HG02884 (cell line): ENCODE data around the gene ICE2.
A peak's percentile ranks its signal among the peaks of the same experiment; 100 is the strongest.

Experiments
- ATAC-seq: cut with Tn5 transposase; IDR thresholded peaks from one replicate; pipeline ENCODE4 v1.9.1; 2021; ENCODE audit warnings: mild to moderate bottlenecking, moderate library complexity; ENCODE audit not compliant: unreplicated experiment

Gene ICE2

GRCh38 chr15:60478566-60479360 lies at the start of gene ICE2:
ICE2 (minus strand) TSS chr15:60479142; CDS start chr15:60477977, 1,165 bp downstream.
- ATAC-seq = peak; percentile 85

- no peak for ATAC-seq
Measured at GRCh38 chr15:60528530-60528929, 49.6 kb upstream of the ICE2 start.

GRCh38 chr15:60527456-60527855 lies 48.5 kb upstream of the ICE2 start:
- ATAC-seq = no peak

GRCh38 chr15:60526127-60526616 lies 47.2 kb upstream of the ICE2 start:
- ATAC-seq = no peak

GRCh38 chr15:60525341-60526039 lies 46.5 kb upstream of the ICE2 start:
- no peak for ATAC-seq

- ATAC-seq = no peak
Measured at GRCh38 chr15:60523056-60523455, 44.1 kb upstream of the ICE2 start.

GRCh38 chr15:60520825-60521368 lies 42.0 kb upstream of the ICE2 start:
- ATAC-seq = no peak

- peak; percentile 68 for ATAC-seq
Measured at GRCh38 chr15:60520013-60520824, 41.3 kb upstream of the ICE2 start.

- no peak for ATAC-seq
Measured at GRCh38 chr15:60519218-60519617, 40.3 kb upstream of the ICE2 start.

- no peak for ATAC-seq
Measured at GRCh38 chr15:60518511-60518910, 39.6 kb upstream of the ICE2 start.

- ATAC-seq = no peak
Measured at GRCh38 chr15:60514261-60514881, 35.4 kb upstream of the ICE2 start.

- ATAC-seq = no peak
Measured at GRCh38 chr15:60513676-60514075, 34.7 kb upstream of the ICE2 start.

GRCh38 chr15:60512937-60513336 lies 34.0 kb upstream of the ICE2 start:
- no peak for ATAC-seq

GRCh38 chr15:60511351-60512031 lies 32.5 kb upstream of the ICE2 start:
- no peak for ATAC-seq

- no peak for ATAC-seq
Measured at GRCh38 chr15:60510006-60510405, 31.1 kb upstream of the ICE2 start.

GRCh38 chr15:60509470-60509869 lies 30.5 kb upstream of the ICE2 start:
- no peak for ATAC-seq

GRCh38 chr15:60508442-60508841 lies 29.5 kb upstream of the ICE2 start:
- ATAC-seq = no peak

- ATAC-seq = peak; percentile 80
Measured at GRCh38 chr15:60507596-60508424, 28.9 kb upstream of the ICE2 start.

GRCh38 chr15:60496853-60497252 lies 17.9 kb upstream of the ICE2 start:
- ATAC-seq = no peak
